GM11168 (cell line): ENCODE data around the gene ZFC3H1.

Source experiments
- in situ Hi-C: fragments of 300-500 bp; cut with MboI; formaldehyde crosslinking; loops from one replicate; pipeline ENCODE4 v1.12.0; 2022; ENCODE audit warnings: low sequenced_read_pairs; ENCODE audit not compliant: unreplicated experiment

The ZFC3H1 gene

GRCh38 chr12:71685312-71685906, 21.8 kb upstream of the ZFC3H1 start:
- in situ Hi-C loops: no loop called here

- in situ Hi-C loops: no loop called here
These were observed 20.4 kb upstream of the ZFC3H1 start for GRCh38 chr12:71684081-71684480.

GRCh38 chr12:71683633-71684032, 20.0 kb upstream of the ZFC3H1 start:
- in situ Hi-C loops: no loop called here

GRCh38 chr12:71682466-71682865, 18.8 kb upstream of the ZFC3H1 start:
- in situ Hi-C loops: no loop called here

- in situ Hi-C loops: no loop called here
These were observed 8.2 kb upstream of the ZFC3H1 start for GRCh38 chr12:71671816-71672215.

GRCh38 chr12:71671311-71671710, 7.7 kb upstream of the ZFC3H1 start:
- in situ Hi-C loops: no loop called here

GRCh38 chr12:71666259-71666658, 2.6 kb upstream of the ZFC3H1 start:
- in situ Hi-C loops: no loop called here

GRCh38 chr12:71665090-71665463, 1.4 kb upstream of the ZFC3H1 start:
- in situ Hi-C loops: no loop called here

GRCh38 chr12:71664411-71665089, 902 bp upstream of the ZFC3H1 start:
- in situ Hi-C loops: no loop called here

- in situ Hi-C loops: no loop called here
These were observed 643 bp downstream of the ZFC3H1 start for GRCh38 chr12:71662849-71663560.

- in situ Hi-C loops: no loop called here
These were observed 1.6 kb downstream of the ZFC3H1 start for GRCh38 chr12:71661977-71662530.

GRCh38 chr12:71656740-71657139, 6.9 kb downstream of the ZFC3H1 start:
- in situ Hi-C loops: no loop called here

GRCh38 chr12:71655907-71656306, 7.7 kb downstream of the ZFC3H1 start:
- in situ Hi-C loops: no loop called here

GRCh38 chr12:71655495-71655894, 8.2 kb downstream of the ZFC3H1 start:
- in situ Hi-C loops: no loop called here

- in situ Hi-C loops: no loop called here
These were observed 9.4 kb downstream of the ZFC3H1 start for GRCh38 chr12:71654200-71654599.

- in situ Hi-C loops: no loop called here
These were observed 10.5 kb downstream of the ZFC3H1 start for GRCh38 chr12:71653137-71653536.

- in situ Hi-C loops: no loop called here
These were observed 11.0 kb downstream of the ZFC3H1 start for GRCh38 chr12:71652656-71653055.

- in situ Hi-C loops: no loop called here
These were observed 14.2 kb downstream of the ZFC3H1 start for GRCh38 chr12:71649401-71649800.

- in situ Hi-C loops: no loop called here
These were observed 15.1 kb downstream of the ZFC3H1 start for GRCh38 chr12:71648537-71648936.

- in situ Hi-C loops: no loop called here
These were observed 17.1 kb downstream of the ZFC3H1 start for GRCh38 chr12:71646512-71646911.

GRCh38 chr12:71645268-71645667, 18.4 kb downstream of the ZFC3H1 start:
- in situ Hi-C loops: no loop called here
